HFFc6 (cell line): ENCODE data around the gene SLC24A4. TPM values are rescaled to one million over a fixed set of nuclear protein-coding genes. Genes with fewer than 3 reads are reported as not detected.

ENCODE experiments used
- DNase-seq: peaks from one replicate; pipeline ENCODE4 v3.0.0-alpha.2; 2018
- H3K27ac Mint-ChIP-seq: 2 replicates; pipeline ENCODE4 v1.8.0; 2020; ENCODE audit warnings: mild to moderate bottlenecking, mixed read lengths
- H3K27me3 Mint-ChIP-seq: 2 replicates; pipeline ENCODE4 v1.8.0; 2021; ENCODE audit warnings: mild to moderate bottlenecking, moderate library complexity, mixed read lengths; ENCODE audit not compliant: insufficient read depth
- H3K36me3 Mint-ChIP-seq: 2 replicates; pipeline ENCODE4 v1.8.0; 2021; ENCODE audit warnings: low read depth, mixed read lengths
- H3K4me1 Mint-ChIP-seq: 2 replicates; pipeline ENCODE4 v1.8.0; 2020; ENCODE audit warnings: low read depth, mixed read lengths
- H3K4me3 Mint-ChIP-seq: 2 replicates; pipeline ENCODE4 v1.8.0; 2020; ENCODE audit warnings: mild to moderate bottlenecking, moderate library complexity, mixed read lengths
- H3K9me3 Mint-ChIP-seq: 2 replicates; pipeline ENCODE4 v1.8.0; 2020; ENCODE audit warnings: mild to moderate bottlenecking, mixed read lengths
- total RNA-seq, 6 experiments: library from RNA; stranded (reverse); fragmentation: NEBNext Ultra II Directional; extraction: Animal tissue kit (Norgen Biotek cat#: 25700); gene quantifications; 2 replicates in 1 of 6; 3 replicates in 5 of 6; pipeline ENCODE4 v1.2.3, GENCODE V29; 2021
- TF ChIP-seq, protein P1 (sequence below): fragments of 200-600 bp; sonication (generic); IDR thresholded peaks from 2 replicates; pipeline ENCODE4 v1.5.0; 2021; ENCODE audit warnings: antibody characterized with exemption, mild to moderate bottlenecking

Gene SLC24A4
- total RNA-seq, 6 experiments from 2014 or later, result not detected

DNA sequence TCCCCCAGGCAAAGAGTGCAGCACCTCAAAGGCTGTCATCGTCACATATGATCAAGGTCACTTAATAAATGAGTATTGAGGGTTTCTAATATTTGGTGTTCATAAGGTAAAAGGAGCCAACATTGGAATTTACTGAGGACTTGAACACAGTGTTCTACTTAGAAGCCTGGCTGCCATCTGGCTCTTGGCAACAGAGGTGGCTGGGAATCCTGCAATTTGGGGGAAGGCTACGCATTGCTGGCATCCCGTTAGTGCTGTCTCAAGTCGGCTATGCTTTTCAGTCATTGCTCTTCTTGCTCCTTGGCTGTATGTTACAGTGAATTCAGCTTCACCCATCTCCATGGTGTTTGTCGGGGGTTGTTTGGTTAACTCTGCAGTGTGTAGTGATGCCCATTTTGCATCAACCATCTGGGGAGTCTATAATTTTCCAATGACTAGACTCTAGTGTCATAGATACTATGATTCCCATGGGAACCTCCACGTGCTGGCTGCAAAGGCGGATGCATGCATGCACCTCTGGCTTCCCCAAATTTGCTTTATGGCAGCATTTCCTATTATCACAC is 12.9 kb upstream of the SLC24A4 start:
- Mint-ChIP-seq H3K27ac (no peak overlapping the region), H3K9me3 (no peaks in the 10 kb centered on the region), H3K27me3 (peaks cover 29% of the 10 kb centered on the region), H3K4me1 (no peaks in the 10 kb centered on the region), H3K4me3 (no peak overlapping the region), H3K36me3 (no peaks in the 10 kb centered on the region)
- DNase-seq, result no peak
- TF ChIP-seq, protein P1, sequence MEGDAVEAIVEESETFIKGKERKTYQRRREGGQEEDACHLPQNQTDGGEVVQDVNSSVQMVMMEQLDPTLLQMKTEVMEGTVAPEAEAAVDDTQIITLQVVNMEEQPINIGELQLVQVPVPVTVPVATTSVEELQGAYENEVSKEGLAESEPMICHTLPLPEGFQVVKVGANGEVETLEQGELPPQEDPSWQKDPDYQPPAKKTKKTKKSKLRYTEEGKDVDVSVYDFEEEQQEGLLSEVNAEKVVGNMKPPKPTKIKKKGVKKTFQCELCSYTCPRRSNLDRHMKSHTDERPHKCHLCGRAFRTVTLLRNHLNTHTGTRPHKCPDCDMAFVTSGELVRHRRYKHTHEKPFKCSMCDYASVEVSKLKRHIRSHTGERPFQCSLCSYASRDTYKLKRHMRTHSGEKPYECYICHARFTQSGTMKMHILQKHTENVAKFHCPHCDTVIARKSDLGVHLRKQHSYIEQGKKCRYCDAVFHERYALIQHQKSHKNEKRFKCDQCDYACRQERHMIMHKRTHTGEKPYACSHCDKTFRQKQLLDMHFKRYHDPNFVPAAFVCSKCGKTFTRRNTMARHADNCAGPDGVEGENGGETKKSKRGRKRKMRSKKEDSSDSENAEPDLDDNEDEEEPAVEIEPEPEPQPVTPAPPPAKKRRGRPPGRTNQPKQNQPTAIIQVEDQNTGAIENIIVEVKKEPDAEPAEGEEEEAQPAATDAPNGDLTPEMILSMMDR, result no peak

DNA sequence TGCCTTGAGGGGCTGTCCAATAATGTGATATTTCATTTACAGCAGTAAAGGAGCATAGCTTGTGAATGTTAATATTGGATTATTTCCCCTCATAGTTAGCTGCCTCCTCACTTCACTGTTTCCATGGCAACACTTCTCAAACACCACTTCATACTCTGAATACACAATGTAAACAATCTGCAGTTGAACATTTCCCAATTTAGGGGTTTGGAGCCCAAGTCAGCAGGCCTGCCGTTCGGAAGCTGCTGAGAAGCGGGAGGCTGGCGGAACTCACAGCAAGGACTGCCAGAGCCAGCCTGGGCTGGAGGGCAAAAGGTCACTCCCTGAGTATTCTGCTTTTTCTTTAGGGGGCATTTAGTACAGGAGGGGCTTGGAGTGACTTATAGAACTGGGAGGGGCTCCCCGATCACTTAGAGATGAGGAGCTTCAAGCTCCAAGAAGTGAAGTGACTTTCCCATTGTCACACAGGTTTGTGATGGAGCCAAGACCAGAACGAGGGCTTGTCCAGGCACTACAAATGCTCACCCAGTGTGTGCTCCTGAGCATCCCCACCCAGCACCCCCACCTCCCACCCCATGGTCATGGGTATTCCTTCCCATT is 12.1 kb upstream of the SLC24A4 start:
- TF ChIP-seq, protein P1, result no peak
- no peak for DNase-seq
- Mint-ChIP-seq H3K36me3 (no peaks in the 10 kb centered on the region), H3K27me3 (peaks cover 29% of the 10 kb centered on the region), H3K27ac (no peak overlapping the region), H3K4me1 (no peaks in the 10 kb centered on the region), H3K9me3 (no peaks in the 10 kb centered on the region), H3K4me3 (no peak overlapping the region)

DNA sequence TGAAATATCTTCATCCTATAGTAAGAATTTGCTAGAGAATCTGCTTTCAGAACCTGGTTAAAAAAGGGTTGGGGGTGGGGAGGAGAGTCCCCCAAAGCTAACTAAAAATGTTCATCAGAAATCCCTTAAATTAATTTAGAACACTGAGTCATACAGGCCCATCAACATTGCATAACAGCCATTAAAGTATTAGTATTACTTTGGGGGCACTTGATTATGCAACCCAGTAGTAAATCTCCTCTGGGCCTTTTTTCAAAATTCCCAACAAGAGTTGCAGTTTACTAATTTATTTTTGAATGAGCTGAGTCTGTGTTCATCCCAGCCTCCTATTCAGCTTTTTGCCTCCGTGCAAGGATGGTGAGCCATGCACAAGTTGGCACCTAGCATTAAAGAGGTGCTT is 8.8 kb upstream of the SLC24A4 start:
- H3K36me3 Mint-ChIP-seq, result no peaks in the 10 kb centered on the region
- no peak overlapping the region for H3K4me3 Mint-ChIP-seq
- H3K27me3 Mint-ChIP-seq, result peaks cover 29% of the 10 kb centered on the region
- peaks cover 10% of the 10 kb centered on the region; the same call in 1 of the 2 replicates for H3K4me1 Mint-ChIP-seq
- TF ChIP-seq, protein P1, result no peak
- DNase-seq, result no peak
- H3K27ac Mint-ChIP-seq, result no peak overlapping the region
- H3K9me3 Mint-ChIP-seq, result no peaks in the 10 kb centered on the region

DNA sequence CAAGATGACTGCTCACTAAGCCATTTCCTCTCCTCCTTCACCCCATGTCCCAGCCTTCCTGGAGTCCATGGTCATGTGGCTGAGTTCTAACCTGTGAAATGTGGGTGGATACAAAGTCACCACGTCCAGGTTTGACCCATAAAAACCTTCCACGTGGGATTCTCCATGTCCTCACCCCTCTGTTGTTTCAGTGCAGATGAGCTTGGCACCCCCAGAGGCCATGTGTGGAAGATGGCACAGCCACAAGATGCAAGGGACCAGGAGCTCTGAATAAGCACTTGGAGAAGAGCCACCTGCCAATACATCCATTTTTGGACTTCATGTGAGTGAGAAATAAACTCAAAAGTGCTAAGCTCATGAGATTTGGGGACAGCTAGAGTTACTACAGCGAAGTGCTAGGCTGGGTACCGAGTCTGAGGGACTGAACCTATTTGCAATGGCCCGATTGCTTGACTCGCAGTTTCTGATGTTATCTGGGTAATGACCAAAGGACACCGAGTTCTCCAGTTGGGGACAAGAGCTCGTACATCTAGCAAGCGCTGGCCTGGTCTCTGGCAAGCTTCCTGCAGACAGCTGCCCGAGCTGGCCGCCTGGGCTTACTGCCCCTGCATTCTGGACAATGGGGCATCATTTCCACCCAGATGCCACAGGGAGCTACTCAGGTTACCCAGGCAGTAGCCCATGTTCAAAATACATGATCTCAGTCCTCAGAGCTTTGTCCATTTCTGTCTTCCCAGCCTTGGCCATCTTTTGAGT is 7.7 kb upstream of the SLC24A4 start:
- H3K9me3 Mint-ChIP-seq, result no peaks in the 10 kb centered on the region
- H3K27ac Mint-ChIP-seq, result no peak overlapping the region
- H3K4me3 Mint-ChIP-seq, result no peak overlapping the region
- peaks cover 10% of the 10 kb centered on the region; the same call in 1 of the 2 replicates for H3K4me1 Mint-ChIP-seq
- H3K36me3 Mint-ChIP-seq, result no peaks in the 10 kb centered on the region
- TF ChIP-seq, protein P1, result no peak
- peaks cover 29% of the 10 kb centered on the region for H3K27me3 Mint-ChIP-seq
- no peak for DNase-seq

DNA sequence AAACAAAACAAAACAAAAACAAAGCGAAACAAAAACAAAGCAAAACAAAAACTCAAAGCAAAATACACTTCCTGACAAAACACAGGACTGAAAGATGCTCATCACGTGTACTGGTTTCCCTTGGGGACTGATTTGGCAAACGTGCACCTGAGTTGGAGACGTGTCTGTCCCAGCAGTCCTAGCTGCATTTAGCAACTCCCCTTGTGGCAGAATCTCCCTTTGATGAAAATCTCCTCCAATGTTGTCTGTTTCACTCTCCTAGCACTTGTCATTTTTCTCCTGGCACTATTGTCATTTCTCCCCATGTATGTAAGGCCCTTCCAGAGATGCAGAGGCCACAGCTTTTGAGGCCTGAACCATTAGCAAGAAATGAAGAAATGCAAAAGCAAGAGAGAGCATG is 6.8 kb upstream of the SLC24A4 start:
- no peak for DNase-seq
- Mint-ChIP-seq H3K4me3 (no peak overlapping the region), H3K27me3 (peaks cover 32% of the 10 kb centered on the region), H3K36me3 (no peaks in the 10 kb centered on the region), H3K9me3 (no peaks in the 10 kb centered on the region), H3K4me1 (peaks cover 10% of the 10 kb centered on the region; the same call in 1 of the 2 replicates), H3K27ac (no peak overlapping the region)
- TF ChIP-seq, protein P1, result no peak
